HG03354 (cell line): ENCODE results near the gene ABCF2.
A peak's percentile ranks its signal among the peaks of the same experiment; 100 is the strongest.

Source experiments
- ATAC-seq: cut with Tn5 transposase; IDR thresholded peaks from one replicate; pipeline ENCODE4 v1.9.1; 2021; ENCODE audit warnings: mild to moderate bottlenecking; ENCODE audit not compliant: unreplicated experiment, poor library complexity, severe bottlenecking

ABCF2 gene

GRCh38 chr7:151178831-151179230 lies 48.2 kb downstream of the ABCF2 start:
- ATAC-seq, result no peak

GRCh38 chr7:151178236-151178635 lies 48.8 kb downstream of the ABCF2 start:
- no peak for ATAC-seq

DNA sequence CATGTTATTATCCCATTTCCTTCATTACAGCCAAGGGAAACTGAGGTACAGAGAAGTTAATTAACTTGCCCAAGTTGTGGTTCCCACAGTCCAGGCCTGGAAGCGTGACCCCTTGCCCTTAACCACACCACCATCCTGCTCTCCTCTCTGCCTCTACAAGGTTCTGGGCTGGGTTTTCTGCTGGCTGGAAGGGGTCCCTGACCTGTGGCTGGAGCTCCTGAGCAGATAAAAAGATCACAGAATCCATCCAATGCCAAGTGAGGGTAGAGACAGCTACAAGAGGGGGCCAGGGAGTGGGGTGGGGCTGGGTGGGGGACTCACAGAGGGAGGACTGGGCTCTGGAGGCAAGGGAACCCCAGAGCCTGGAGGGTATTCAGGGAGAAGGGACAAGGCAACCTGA lies 49.7 kb downstream of the ABCF2 start:
- ATAC-seq, result no peak

- no peak for ATAC-seq
These were observed 50.6 kb downstream of the ABCF2 start for GRCh38 chr7:151176401-151176800.

DNA sequence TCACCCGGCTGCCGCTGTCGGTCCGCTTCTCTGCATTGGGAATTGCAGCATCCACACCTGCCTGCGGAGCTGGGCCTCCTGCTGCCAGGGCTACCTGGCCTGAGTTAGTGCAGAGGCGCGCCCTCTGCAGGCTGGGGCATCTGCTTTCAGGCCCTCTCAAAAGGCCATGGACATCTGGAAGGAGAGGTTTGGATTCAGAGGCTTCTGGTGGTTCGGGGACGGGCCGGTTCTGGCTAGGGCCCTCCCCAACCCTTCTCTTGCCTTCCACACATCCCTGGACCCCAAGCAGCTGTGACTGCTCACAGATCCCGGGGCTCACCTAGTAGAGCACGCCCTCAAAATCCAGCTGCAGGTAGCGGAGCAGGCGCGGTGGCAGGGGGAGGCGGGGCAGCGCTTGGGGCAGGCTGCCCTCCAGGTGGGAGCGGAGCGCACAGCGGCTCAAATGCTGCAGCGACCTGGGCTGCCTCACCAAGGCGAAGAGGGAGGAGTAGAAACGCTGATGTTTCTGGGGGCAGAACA lies 51.2 kb downstream of the ABCF2 start:
- no peak for ATAC-seq

GRCh38 chr7:151175047-151175792 lies 51.8 kb downstream of the ABCF2 start:
- no peak for ATAC-seq

DNA sequence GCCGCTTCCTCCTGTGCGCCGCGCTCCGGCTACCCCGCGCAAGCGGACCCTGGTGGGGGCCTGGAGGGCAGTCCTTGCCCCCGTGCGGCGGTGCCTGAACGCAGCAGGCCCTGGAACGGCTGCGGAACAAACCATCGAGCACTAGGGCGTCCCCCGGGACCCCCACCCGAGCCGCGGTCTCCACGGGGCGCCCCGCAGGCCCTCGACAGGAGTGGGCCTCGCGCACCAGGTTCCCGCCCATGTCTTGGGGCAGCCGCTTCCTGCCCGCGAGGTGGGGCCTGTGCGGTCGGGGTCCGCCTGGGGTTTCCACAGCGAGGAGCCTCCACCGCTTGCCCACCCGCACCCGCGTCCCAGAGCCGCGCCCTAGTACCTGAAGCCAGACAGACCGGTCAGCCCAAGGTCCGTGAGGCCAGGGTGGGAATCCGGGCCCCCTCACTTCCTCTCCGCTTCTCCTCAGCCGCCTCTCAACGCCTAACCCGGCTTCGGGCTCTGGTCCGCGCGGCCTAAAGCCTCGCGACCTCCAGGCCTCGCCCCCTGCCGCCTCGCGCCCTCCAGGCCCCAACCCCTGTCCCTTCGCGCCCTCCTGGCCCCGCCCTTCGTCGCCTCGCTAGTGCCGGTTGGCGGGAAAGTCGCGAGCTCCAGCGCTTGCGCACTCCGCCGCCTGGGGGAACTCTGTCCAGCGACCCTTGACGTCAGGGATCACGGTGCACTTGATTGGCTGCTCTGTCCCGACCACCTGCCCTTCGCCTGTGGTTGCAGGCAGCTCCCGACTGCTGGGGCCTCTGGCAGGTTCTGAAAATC lies 52.6 kb downstream of the ABCF2 start:
- no peak for ATAC-seq

- no peak for ATAC-seq
These were observed 53.4 kb downstream of the ABCF2 start for GRCh38 chr7:151173386-151174245.

DNA sequence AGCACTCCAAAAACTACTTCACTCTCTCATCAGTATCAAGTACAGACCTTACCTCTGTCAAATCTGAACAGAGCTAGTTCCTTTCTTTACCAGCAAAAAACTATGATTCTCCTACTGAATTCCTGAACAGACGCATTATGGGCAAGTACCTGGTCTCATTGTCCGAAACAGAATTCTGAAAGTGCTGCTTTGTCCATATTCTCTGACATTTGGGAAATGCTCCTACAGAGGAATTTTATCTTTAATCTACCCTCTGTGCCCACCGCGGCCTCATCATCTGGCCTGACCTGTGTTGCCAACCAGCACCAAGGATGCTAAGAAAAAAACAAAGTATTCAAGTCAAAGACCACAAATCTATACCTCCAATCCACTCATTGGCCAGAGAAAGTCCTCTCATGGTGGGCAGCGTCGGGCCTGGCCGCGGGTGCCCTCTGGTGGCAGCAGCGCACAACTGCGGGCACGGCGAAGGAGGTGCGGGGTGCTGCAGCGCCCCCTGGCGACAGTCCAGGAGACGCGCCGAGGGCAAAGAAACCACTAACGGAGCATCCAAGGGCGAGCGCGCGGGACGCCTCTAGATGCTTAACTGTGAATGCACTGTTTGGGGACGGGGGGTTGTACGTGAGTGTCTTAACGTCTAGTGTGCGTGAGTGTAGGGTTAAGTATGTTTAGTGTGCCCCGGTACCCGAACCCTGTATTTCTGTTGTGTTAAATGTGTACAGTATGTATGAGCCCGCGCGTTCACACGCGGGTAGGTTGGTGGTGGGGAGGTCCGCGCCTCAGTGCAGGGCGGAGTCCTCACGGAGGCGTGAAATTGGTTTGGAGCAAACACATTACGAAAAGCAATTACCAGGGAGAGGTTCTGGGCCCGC lies 54.5 kb downstream of the ABCF2 start:
- ATAC-seq, result peak; percentile 71

DNA sequence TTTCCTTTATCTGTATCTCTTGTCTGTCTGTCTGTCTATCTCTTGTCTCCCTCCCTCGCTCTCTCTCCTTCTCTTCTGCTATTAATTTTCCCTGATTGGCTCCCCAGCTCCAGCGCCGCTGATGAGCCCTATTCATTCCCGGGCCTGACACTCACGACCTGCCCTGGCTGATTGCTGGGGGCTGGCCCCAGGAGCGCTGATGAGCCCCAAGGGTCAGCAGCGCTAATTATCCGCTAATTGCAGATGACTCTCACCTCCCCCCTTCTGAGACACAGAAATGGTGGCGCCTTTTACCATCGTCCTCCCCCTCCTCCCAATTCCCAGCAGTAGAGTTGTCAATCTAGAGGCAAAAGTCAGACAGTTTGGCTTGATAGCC lies 58.2 kb downstream of the ABCF2 start:
- no peak for ATAC-seq

DNA sequence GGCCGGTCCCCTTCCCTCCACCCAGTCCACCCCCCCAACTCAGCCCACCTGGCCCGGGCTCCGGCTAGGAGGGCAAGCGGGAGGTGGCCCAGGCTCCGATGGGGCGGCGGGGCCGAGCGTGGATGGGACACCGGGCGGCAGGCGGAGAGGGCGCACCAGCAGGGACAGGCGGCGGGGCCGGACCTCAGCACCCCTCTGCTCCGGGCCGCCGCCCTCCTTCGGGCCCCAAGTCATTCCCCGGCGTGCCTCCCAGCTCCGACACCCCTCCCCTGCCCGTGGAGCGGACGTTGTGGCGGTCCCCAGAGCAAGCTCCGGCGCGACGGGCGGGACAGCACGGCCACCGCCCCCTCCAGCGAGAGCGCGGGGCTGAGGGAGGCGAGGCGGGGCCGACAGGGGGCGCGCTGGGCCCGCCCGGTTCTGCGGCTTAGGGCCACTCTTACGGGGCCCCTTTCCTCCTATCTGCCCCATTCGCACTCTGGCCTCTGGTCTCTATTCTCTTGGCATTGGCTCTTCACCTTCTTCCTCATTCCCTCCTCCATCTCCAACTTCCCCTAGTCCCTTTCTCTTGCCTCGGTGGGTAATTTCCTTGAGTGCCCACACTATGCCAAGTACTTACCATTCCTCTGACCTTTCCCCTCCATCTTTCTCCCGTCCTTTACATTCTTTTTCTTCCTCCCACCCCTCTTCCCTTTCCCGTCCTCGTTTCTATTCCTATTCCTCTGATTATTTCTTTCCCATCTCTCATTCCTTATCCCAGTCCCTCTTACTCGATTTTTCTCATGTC lies 58.8 kb downstream of the ABCF2 start:
- peak; percentile 52 for ATAC-seq

- no peak for ATAC-seq
These were observed 59.6 kb downstream of the ABCF2 start, which contains the start of gene GBX1 for GRCh38 chr7:151167197-151167961. Gene GBX1, minus strand, starts transcription at chr7:151167694. Its CDS starts 146 bp downstream, at chr7:151167548.

DNA sequence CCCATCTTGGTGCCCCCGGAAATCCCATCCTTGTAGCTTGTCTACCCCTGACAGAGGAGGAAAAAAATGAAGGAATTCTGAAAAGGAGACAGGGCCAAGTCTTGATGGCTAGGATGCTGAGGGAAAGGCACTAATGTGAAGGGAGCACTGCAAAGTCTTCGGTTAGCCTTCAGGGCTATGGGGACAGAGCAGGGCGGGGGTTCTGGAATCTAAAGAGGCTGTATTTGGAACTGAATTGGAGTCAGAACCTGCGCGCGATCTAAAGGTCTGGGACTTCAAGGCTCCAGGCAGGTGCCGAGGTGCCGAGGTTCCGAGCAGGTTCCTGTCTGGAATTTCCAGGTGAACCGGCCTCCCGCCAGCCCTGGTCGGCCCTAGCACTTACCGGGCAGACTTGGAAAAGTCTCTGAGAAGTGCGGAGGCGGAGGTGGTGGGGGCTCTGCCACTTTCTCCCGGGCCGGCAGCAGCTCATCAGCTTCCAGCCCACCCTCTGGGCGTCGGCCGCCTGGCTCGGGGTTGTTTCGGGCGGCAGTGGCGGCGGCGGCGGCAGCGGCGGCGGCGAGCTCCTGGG lies 60.3 kb downstream of the ABCF2 start:
- ATAC-seq, result no peak
